Uterus (tissue), 4 donors: ENCODE results near the gene PRRG2. TPM values are rescaled to one million over a fixed set of nuclear protein-coding genes. Genes with fewer than 3 reads are reported as not detected.

Experiments
- DNase-seq, 2 donors: peaks; one replicate each; pipeline ENCODE4 v3.0.0-alpha.2; 2019 to 2020
- H3K27ac ChIP-seq, 2 donors: fragments of 200-600 bp; sonication (generic); 1 replicate in 1 of 2; 2 replicates in 1 of 2; pipeline ENCODE4 v1.5.1; 2016 to 2018
- H3K27me3 ChIP-seq, 2 donors: fragments of 200-600 bp; sonication (generic); one replicate each; pipeline ENCODE4 v1.5.1; 2018 to 2019; ENCODE audit warnings: control low read depth in 1 of 2
- H3K36me3 ChIP-seq, 2 donors: fragments of 200-600 bp; sonication (generic); one replicate each; pipeline ENCODE4 v1.5.1; 2019; ENCODE audit warnings: control low read depth in 1 of 2
- H3K4me1 ChIP-seq, 2 donors: fragments of 200-600 bp; sonication (generic); one replicate each; pipeline ENCODE4 v1.5.1; 2018 to 2019; ENCODE audit warnings: control low read depth in 1 of 2
- H3K4me3 ChIP-seq, 2 donors: fragments of 200-600 bp; sonication (generic); 1 replicate in 1 of 2; 2 replicates in 1 of 2; pipeline ENCODE4 v1.5.1; 2018 to 2019; ENCODE audit warnings: mild to moderate bottlenecking in 1 of 2
- H3K9me3 ChIP-seq, 2 donors: fragments of 200-600 bp; sonication (generic); one replicate each; pipeline ENCODE4 v1.5.1; 2019; ENCODE audit warnings: control low read depth in 1 of 2
- CTCF ChIP-seq, 4 experiments: fragments of 200-600 bp in 2 of 4; fragments of 450-650 bp in 2 of 4; sonication (generic) in 2 of 4; IDR thresholded peaks; one replicate each; pipeline ENCODE4 v1.5.1; 2016 to 2019; ENCODE audit warnings: antibody characterized with exemption in 4 of 4, mild to moderate bottlenecking in 2 of 4, moderate library complexity in 1 of 4
- POLR2A ChIP-seq, 2 donors: fragments of 450-650 bp; IDR thresholded peaks; one replicate each; pipeline ENCODE4 v1.6.1; 2016; ENCODE audit warnings: antibody characterized with exemption in 2 of 2, mild to moderate bottlenecking in 1 of 2, moderate library complexity in 1 of 2
- intact Hi-C: fragments of 100-400 bp; cut with DNase I; formaldehyde crosslinking; loops from one replicate; pipeline ENCODE4 v1.15.1; 2023; ENCODE audit warnings: low total_unique reads
- total RNA-seq, 4 donors: library from RNA; depleted of rRNA in 3 of 4; stranded (reverse); fragments of >200 nt in 3 of 4; gene quantifications; one replicate each; pipeline versions ENCODE4 v1.1.0 to v1.2.4, GENCODE V29; 2014 to 2023
- donor health status: DM: yes; HTN: yes; CAD: no.

PRRG2 gene
- total RNA-seq, 4 donors from 2014 or later = 0.95 to 1.4 TPM; not detected in 2

- DNase-seq = no peak
- intact Hi-C loops = no loop called here
- Histone ChIP-seq H3K4me3 (no peak overlapping the region), H3K27me3 (no peaks in the 10 kb centered on the region), H3K36me3 (no peaks in the 10 kb centered on the region), H3K9me3 (no peaks in the 10 kb centered on the region), H3K27ac (no peak overlapping the region), H3K4me1 (no peaks in the 10 kb centered on the region)
- no peak for TF ChIP-seq POLR2A (IDR thresholded peaks at IDR 0.05)
- TF ChIP-seq CTCF (IDR thresholded peaks at IDR 0.05) = no peak
These were observed 16.5 kb upstream of the PRRG2 start for GRCh38 chr19:49564616-49565045.

GRCh38 chr19:49565261-49565660 lies 15.9 kb upstream of the PRRG2 start:
- H3K4me3 ChIP-seq = no peak overlapping the region
- no peaks in the 10 kb centered on the region for H3K4me1 ChIP-seq
- no peaks in the 10 kb centered on the region for H3K9me3 ChIP-seq
- no peak overlapping the region for H3K27ac ChIP-seq
- intact Hi-C loops = no loop called here
- no peaks in the 10 kb centered on the region for H3K27me3 ChIP-seq
- H3K36me3 ChIP-seq = no peaks in the 10 kb centered on the region
- TF ChIP-seq POLR2A (IDR thresholded peaks at IDR 0.05) (no peak), CTCF (IDR thresholded peaks at IDR 0.05) (no peak)
- DNase-seq = no peak

- Histone ChIP-seq H3K27me3 (no peaks in the 10 kb centered on the region), H3K36me3 (no peaks in the 10 kb centered on the region), H3K4me3 (no peak overlapping the region), H3K4me1 (peaks cover 1 to 10% of the 10 kb centered on the region in 2 donors), H3K27ac (no peak overlapping the region), H3K9me3 (no peaks in the 10 kb centered on the region)
- intact Hi-C loops = no loop called here
- TF ChIP-seq POLR2A (IDR thresholded peaks at IDR 0.05) = no peak
- TF ChIP-seq CTCF (IDR thresholded peaks at IDR 0.05) = no peak
- no peak for DNase-seq
These were observed 14.8 kb upstream of the PRRG2 start for GRCh38 chr19:49566302-49566701.

- peaks cover 4 to 12% of the 10 kb centered on the region in 2 donors for H3K4me1 ChIP-seq
- no peak for DNase-seq
- H3K27me3 ChIP-seq = no peaks in the 10 kb centered on the region
- H3K4me3 ChIP-seq = no peak overlapping the region
- TF ChIP-seq POLR2A (IDR thresholded peaks at IDR 0.05) = no peak
- no peak for TF ChIP-seq CTCF (IDR thresholded peaks at IDR 0.05)
- H3K27ac ChIP-seq = no peak overlapping the region
- intact Hi-C loops = no loop called here
- H3K9me3 ChIP-seq = no peaks in the 10 kb centered on the region
- no peaks in the 10 kb centered on the region for H3K36me3 ChIP-seq
These were observed 13.2 kb upstream of the PRRG2 start for GRCh38 chr19:49567861-49568441.

- TF ChIP-seq CTCF (IDR thresholded peaks at IDR 0.05) (peak; percentile 94 to 98 (median 96)), POLR2A (IDR thresholded peaks at IDR 0.05) (no peak)
- Histone ChIP-seq H3K27me3 (no peaks in the 10 kb centered on the region), H3K36me3 (no peaks in the 10 kb centered on the region), H3K27ac (peak overlapping the region; percentile 15 to 68), H3K9me3 (no peaks in the 10 kb centered on the region), H3K4me1 (peaks cover 4 to 12% of the 10 kb centered on the region in 2 donors), H3K4me3 (no peak overlapping the region)
- intact Hi-C loops = no loop called here
- DNase-seq = peak; percentile 43 to 75
These were observed 10.8 kb upstream of the PRRG2 start for GRCh38 chr19:49570138-49570856.
